Right cardiac atrium (tissue), 5 donors: Measurements from ENCODE around the gene PDE7B. TPM values are rescaled to one million over a fixed set of nuclear protein-coding genes. Genes with fewer than 3 reads are reported as not detected.
A peak's percentile ranks its signal among the peaks of the same experiment; 100 is the strongest.

Experiments used
- ATAC-seq, 2 donors: fragments of 200-7000 bp; cut with Tn5 transposase; one replicate each; pipeline versions ENCODE4 v1.8.0 to v1.9.1; 2020; ENCODE audit warnings: moderate library complexity in 2 of 2, mild to moderate bottlenecking in 1 of 2
- DNase-seq, 3 donors: peaks; one replicate each; pipeline ENCODE4 v3.0.0-alpha.2; 2020
- H3K27ac ChIP-seq: one replicate; pipeline ENCODE4 v1.5.1; 2013; ENCODE audit warnings: mild to moderate bottlenecking, low read length, control low read depth, moderate library complexity
- H3K27me3 ChIP-seq: one replicate; pipeline ENCODE4 v1.6.1; 2013; ENCODE audit not compliant: control insufficient read depth, insufficient read depth
- H3K4me1 ChIP-seq: one replicate; pipeline ENCODE4 v1.6.1; 2013; ENCODE audit warnings: low read length; ENCODE audit not compliant: control insufficient read depth, insufficient read depth
- H3K4me3 ChIP-seq: one replicate; pipeline ENCODE4 v1.5.1; 2013; ENCODE audit warnings: low read length, control low read depth
- H3K9me3 ChIP-seq: one replicate; pipeline ENCODE4 v1.6.1; 2013; ENCODE audit warnings: low read length; ENCODE audit not compliant: control insufficient read depth
- WGBS: extraction: QIAGEN DNeasy Blood & Tissue Kit; methylation state at CpG from one replicate; pipeline ENCODE4 v1.1.7; 2013; 5-methylcytosine and 5-hydroxymethylcytosine counted together
- intact Hi-C, 4 donors: fragments of 100-400 bp; cut with DNase I; formaldehyde crosslinking; loops; one replicate each; pipeline versions ENCODE4 v1.11.0 to v1.14.0; 2022 to 2023
- polyA plus RNA-seq: library from polyadenylated mRNA; stranded (reverse); fragments of 200-250 nt; gene quantifications from one replicate; pipeline ENCODE4 v1.2.3, GENCODE V29; 2013
- total RNA-seq, 4 donors: library from RNA; stranded (reverse); fragmentation: NEBNext Ultra II Directional; extraction: Animal tissue kit (Norgen Biotek cat#: 25700); gene quantifications; one replicate each; pipeline ENCODE4 v1.2.1, GENCODE V29; 2021
- donor health status: healthy with polysubstance abuse.
- donor health status: DM: no; HTN: yes; CAD: no.
- donor health status: DM: no; HTN: no; CAD: no.
- donor health status: DM: no; HTN: yes; CAD: no; lungs with severe emphysema.
- donor health status: DM: yes; HTN: yes; CAD: no.

PDE7B gene
- total and polyA plus RNA-seq, 5 donors: 2.9 to 11.6 (median 8.3) TPM

- ATAC-seq: peak in 1 of 2 donors; percentile 40
- WGBS: 58% methylated on average over 2 of the region's 2 CpGs
Measured at GRCh38 chr6:135870722-135871121, 19.2 kb downstream of the PDE7B start.

GRCh38 chr6:135871296-135871695, 19.8 kb downstream of the PDE7B start:
- no peak overlapping the region for H3K4me3 ChIP-seq
- peak in 1 of 2 donors; percentile 39 for ATAC-seq
- WGBS: 91% methylated on average over 1 of the region's 1 CpG

More at GRCh38 chr6:135870722-135871121, 19.2 kb downstream of the PDE7B start:
- Histone ChIP-seq H3K9me3 (no peaks in the 10 kb centered on the region), H3K4me1 (peaks cover 3% of the 10 kb centered on the region), H3K27me3 (no peaks in the 10 kb centered on the region), H3K27ac (no peak overlapping the region), H3K4me3 (no peak overlapping the region)
- intact Hi-C loops: no loop called here
- DNase-seq: no peak

GRCh38 chr6:135871878-135872277, 20.4 kb downstream of the PDE7B start:
- H3K27ac ChIP-seq: no peak overlapping the region
- peaks cover 3% of the 10 kb centered on the region for H3K4me1 ChIP-seq
- H3K9me3 ChIP-seq: no peaks in the 10 kb centered on the region
- H3K27me3 ChIP-seq: no peaks in the 10 kb centered on the region
- ATAC-seq (no peak), DNase-seq (no peak)
- intact Hi-C loops: no loop called here
- no peak overlapping the region for H3K4me3 ChIP-seq
- WGBS: 64% methylated on average over 1 of the region's 1 CpG

More at GRCh38 chr6:135871296-135871695, 19.8 kb downstream of the PDE7B start:
- no peaks in the 10 kb centered on the region for H3K9me3 ChIP-seq
- peak overlapping the region; percentile 21 for H3K27ac ChIP-seq
- no peaks in the 10 kb centered on the region for H3K27me3 ChIP-seq
- intact Hi-C loops: no loop called here
- DNase-seq: no peak
- peaks cover 3% of the 10 kb centered on the region for H3K4me1 ChIP-seq

- WGBS: 70% methylated on average over 2 of the region's 2 CpGs
- Histone ChIP-seq H3K4me3 (no peak overlapping the region), H3K27ac (no peak overlapping the region), H3K4me1 (peaks cover 3% of the 10 kb centered on the region), H3K27me3 (no peaks in the 10 kb centered on the region), H3K9me3 (no peaks in the 10 kb centered on the region)
- ATAC-seq (no peak), DNase-seq (no peak)
- intact Hi-C loops: no loop called here
Measured at GRCh38 chr6:135875446-135875845, 23.9 kb downstream of the PDE7B start.

- no peak overlapping the region for H3K27ac ChIP-seq
- H3K9me3 ChIP-seq: no peaks in the 10 kb centered on the region
- H3K4me1 ChIP-seq: peaks cover 3% of the 10 kb centered on the region
- no peaks in the 10 kb centered on the region for H3K27me3 ChIP-seq
- WGBS: 96% methylated on average over 4 of the region's 4 CpGs
- peak in 1 of 2 donors; percentile 36 for ATAC-seq
- intact Hi-C loops: no loop called here
- no peak overlapping the region for H3K4me3 ChIP-seq
- DNase-seq: no peak
Measured at GRCh38 chr6:135876058-135876457, 24.6 kb downstream of the PDE7B start.

GRCh38 chr6:135877666-135878065, 26.2 kb downstream of the PDE7B start:
- DNase-seq (no peak), ATAC-seq (peak in 1 of 2 donors; percentile 68)
- Histone ChIP-seq H3K4me3 (no peak overlapping the region), H3K27ac (no peak overlapping the region), H3K27me3 (no peaks in the 10 kb centered on the region), H3K4me1 (no peaks in the 10 kb centered on the region), H3K9me3 (no peaks in the 10 kb centered on the region)
- 53% methylated on average over 6 of the region's 6 CpGs for WGBS
- intact Hi-C loops: no loop called here

- H3K4me1 ChIP-seq: no peaks in the 10 kb centered on the region
Measured at GRCh38 chr6:135880066-135880972, 28.8 kb downstream of the PDE7B start.

GRCh38 chr6:135883045-135883444, 31.5 kb downstream of the PDE7B start:
- no peaks in the 10 kb centered on the region for H3K27me3 ChIP-seq
- 95% methylated on average over 2 of the region's 2 CpGs for WGBS
- no peak overlapping the region for H3K27ac ChIP-seq
- ATAC-seq: no peak
- no peak for DNase-seq
- no peaks in the 10 kb centered on the region for H3K9me3 ChIP-seq
- no peaks in the 10 kb centered on the region for H3K4me1 ChIP-seq
- no peak overlapping the region for H3K4me3 ChIP-seq
- intact Hi-C loops: no loop called here

More at GRCh38 chr6:135880066-135880972, 28.8 kb downstream of the PDE7B start:
- H3K4me3 ChIP-seq: peak overlapping the region; percentile 39
- ATAC-seq: peak; percentile 19 to 60
- H3K27ac ChIP-seq: no peak overlapping the region
- no peak for DNase-seq
- no peaks in the 10 kb centered on the region for H3K9me3 ChIP-seq
- intact Hi-C loops: no loop called here
- WGBS: 60% methylated on average over 7 of the region's 7 CpGs
- no peaks in the 10 kb centered on the region for H3K27me3 ChIP-seq

- H3K9me3 ChIP-seq: no peaks in the 10 kb centered on the region
- no peak overlapping the region for H3K4me3 ChIP-seq
- no peaks in the 10 kb centered on the region for H3K27me3 ChIP-seq
- DNase-seq (no peak), ATAC-seq (no peak)
- no peaks in the 10 kb centered on the region for H3K4me1 ChIP-seq
- 93% methylated on average over 2 of the region's 2 CpGs for WGBS
- H3K27ac ChIP-seq: no peak overlapping the region
- intact Hi-C loops: no loop called here
Measured at GRCh38 chr6:135883536-135883935, 32.0 kb downstream of the PDE7B start.

- Histone ChIP-seq H3K9me3 (no peaks in the 10 kb centered on the region), H3K4me1 (no peaks in the 10 kb centered on the region), H3K4me3 (no peak overlapping the region), H3K27ac (no peak overlapping the region), H3K27me3 (no peaks in the 10 kb centered on the region)
- 96% methylated on average over 4 of the region's 4 CpGs for WGBS
- intact Hi-C loops: no loop called here
- DNase-seq (no peak), ATAC-seq (no peak)
Measured at GRCh38 chr6:135884136-135884535, 32.6 kb downstream of the PDE7B start.

- DNase-seq (no peak), ATAC-seq (no peak)
- Histone ChIP-seq H3K4me1 (no peaks in the 10 kb centered on the region), H3K27me3 (no peaks in the 10 kb centered on the region), H3K4me3 (no peak overlapping the region), H3K27ac (no peak overlapping the region), H3K9me3 (no peaks in the 10 kb centered on the region)
- WGBS: 100% methylated on average over 1 of the region's 1 CpG
- intact Hi-C loops: no loop called here
Measured at GRCh38 chr6:135887069-135887468, 35.6 kb downstream of the PDE7B start.
